SKM-1 treated with dmso at 0.1 percent for 144 hours (cell line): ENCODE data around the gene PIK3C2A.
"Not testable (repeated sequence)": the region's sequence is repeated elsewhere in the genome, so short reads cannot be mapped to it uniquely, and the experiment has no call there.

Experiments used
- DNase-seq: peaks from one replicate; lab custom pipeline; 2025; ENCODE audit not compliant: unreplicated experiment; lab: John Stamatoyannopoulos, UW

Gene PIK3C2A, protein sequence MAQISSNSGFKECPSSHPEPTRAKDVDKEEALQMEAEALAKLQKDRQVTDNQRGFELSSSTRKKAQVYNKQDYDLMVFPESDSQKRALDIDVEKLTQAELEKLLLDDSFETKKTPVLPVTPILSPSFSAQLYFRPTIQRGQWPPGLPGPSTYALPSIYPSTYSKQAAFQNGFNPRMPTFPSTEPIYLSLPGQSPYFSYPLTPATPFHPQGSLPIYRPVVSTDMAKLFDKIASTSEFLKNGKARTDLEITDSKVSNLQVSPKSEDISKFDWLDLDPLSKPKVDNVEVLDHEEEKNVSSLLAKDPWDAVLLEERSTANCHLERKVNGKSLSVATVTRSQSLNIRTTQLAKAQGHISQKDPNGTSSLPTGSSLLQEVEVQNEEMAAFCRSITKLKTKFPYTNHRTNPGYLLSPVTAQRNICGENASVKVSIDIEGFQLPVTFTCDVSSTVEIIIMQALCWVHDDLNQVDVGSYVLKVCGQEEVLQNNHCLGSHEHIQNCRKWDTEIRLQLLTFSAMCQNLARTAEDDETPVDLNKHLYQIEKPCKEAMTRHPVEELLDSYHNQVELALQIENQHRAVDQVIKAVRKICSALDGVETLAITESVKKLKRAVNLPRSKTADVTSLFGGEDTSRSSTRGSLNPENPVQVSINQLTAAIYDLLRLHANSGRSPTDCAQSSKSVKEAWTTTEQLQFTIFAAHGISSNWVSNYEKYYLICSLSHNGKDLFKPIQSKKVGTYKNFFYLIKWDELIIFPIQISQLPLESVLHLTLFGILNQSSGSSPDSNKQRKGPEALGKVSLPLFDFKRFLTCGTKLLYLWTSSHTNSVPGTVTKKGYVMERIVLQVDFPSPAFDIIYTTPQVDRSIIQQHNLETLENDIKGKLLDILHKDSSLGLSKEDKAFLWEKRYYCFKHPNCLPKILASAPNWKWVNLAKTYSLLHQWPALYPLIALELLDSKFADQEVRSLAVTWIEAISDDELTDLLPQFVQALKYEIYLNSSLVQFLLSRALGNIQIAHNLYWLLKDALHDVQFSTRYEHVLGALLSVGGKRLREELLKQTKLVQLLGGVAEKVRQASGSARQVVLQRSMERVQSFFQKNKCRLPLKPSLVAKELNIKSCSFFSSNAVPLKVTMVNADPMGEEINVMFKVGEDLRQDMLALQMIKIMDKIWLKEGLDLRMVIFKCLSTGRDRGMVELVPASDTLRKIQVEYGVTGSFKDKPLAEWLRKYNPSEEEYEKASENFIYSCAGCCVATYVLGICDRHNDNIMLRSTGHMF (N-terminal part only)

DNA sequence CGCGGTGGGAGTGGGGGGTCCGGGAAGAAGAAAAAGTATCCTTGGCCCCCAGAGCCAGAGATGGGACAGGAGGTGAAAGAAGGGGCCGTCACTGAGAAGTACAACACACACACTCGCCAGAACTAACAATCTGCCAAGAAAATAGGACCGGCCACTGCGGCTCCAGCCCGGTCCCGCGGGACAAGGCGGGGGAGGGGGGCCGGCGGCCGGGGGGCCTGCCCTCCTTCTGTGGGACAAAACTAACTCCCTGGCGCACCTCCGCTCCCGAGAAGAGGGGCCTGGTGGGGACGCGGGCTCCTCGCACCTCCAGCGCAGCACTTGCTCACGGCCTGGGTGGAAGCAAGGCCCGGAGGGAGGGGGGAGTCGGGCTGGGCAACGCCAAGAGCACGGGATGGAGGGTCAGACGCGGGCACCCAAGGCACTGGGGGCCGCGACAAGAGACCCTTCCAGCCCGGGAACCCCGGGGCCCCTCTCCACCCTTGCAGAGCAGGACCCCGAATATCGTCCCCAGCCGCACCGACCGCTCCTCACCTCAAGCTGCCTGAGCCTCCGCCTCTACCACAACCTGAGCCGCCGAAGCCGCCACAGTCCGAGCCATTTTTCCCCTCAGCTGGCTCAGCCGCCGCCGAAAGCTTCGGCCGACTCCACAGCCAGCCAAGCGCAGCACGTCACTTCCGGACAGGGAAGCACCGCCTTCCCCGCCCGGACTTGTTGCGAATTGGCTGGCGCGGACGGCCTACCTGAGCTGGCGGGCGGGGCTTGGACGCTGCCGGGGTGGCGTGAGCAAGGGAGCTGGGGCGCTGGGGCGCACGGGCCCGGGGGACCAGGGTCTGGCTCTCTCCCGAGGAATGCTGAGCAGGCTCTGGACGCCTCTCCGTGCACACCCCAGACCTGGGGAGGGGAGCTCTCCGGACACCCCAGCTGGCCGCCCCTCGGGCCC lies at the start of gene PIK3C2A:
Gene PIK3C2A (minus strand): TSS at position 670 of the 940 bp plus-strand sequence. CDS start 38,245 bp downstream, outside the sequence.
- DNase-seq, result peak; percentile 90

DNA sequence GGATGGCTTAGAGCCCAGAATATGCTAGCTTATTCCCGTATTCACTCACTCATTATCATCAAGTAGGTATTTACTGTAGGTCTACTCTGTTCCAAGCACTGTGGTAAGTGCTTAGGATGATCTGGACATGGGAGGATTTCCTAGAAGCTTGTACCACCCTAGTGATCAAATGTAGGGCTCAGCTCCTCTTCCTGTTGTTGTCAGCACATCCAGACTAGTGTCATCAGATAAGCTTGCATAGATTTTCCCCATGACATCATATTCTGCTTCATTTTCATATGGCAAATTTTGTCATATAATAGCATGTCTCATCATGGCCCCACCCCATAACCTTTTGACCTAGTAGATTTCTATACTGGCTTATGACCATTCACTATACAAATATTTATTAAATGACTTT lies 49.4 kb upstream of the PIK3C2A start:
- no peak for DNase-seq

DNA sequence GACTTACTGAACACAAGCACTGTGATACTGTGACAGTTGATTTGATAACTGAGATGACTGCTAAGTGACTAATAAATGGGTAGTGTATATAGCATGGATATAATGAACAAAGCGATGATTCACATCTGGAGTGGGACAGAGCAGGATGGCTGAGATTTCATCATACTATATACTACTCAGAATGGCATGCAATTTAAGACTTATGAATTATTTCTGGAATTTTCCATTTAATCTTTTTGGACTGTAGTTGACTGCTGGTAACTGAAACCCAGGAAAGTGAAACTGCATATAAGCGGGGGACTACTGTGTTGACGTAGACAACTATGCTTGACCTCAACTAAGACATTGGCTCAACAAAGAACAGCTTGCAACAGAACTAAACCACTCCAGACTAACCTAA lies 48.7 kb upstream of the PIK3C2A start:
- DNase-seq, result no peak

DNA sequence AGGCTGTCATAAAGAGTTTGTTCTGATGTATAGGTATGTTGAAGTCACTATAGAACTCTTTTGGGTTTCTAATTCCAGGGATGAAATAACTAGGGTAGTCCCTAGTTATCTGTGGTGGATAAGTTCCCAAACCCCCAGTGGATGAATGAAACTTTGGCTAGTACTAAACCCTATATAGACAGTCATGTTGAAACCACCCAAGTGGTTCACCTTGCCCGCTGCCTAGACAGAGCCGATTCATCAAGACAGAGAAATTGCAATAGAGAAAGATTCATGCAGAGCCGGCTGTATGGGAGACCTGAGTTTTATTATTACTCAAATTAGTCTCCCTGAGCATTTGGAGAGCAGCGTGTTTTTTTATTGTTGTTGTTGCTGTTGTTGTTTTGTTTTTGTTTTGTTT lies 44.9 kb upstream of the PIK3C2A start:
- DNase-seq, result no peak

DNA sequence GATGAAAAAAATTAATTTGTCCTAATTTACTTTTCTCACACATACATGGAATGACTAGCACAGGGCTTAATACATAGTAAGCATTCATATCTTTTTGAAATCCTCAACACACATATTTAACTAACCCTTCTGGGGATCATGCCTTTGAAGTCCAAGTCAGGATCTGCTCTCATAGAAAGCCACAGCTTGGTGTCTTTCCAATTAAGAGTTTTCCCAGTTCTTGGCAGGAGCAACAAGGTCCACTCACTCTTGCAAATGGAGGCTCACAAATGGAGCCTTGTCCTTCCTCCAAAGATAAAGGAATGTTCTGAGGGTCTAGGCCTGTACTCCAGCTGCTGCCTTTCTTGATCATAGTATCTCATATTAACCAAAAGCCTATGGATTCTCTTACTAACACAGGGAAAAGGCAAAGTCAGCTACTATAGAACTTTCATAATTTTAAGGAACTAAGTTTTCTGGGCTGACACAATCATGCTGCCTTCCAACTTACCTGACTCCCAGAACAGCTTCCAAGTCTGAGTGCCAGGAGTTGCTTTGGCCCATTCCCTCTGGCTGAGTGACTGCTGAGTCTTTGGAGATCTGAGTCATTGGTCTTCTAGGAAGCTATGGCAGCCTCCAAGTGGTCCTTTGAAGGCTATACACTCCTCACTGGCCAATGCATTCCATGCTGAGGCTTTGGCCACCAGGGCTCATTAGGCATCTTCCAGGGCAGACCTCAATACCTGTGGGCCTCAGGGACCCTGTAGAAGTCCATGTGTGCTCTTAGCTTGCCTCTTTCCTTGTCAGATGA lies 43.0 kb upstream of the PIK3C2A start:
- DNase-seq, result no peak

DNA sequence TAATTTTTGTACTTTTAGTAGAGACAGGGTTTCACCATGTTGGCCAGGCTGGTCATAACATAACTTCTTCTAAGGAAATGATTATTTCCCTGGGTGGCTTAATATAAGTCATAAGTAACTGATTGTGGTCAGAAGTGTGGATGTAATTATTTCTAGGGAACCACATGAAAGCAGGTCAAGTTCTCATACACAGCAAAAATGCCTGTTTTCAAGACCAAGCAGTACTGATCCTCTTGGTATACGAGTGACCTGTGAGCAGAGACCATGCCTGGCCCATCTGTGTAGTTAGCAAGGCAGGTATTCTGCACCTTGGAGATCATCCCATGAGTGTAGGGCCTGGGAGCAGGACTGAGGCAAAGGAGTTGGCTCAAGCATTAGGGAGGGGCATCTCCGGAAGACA lies 36.3 kb upstream of the PIK3C2A start:
- no peak for DNase-seq

DNA sequence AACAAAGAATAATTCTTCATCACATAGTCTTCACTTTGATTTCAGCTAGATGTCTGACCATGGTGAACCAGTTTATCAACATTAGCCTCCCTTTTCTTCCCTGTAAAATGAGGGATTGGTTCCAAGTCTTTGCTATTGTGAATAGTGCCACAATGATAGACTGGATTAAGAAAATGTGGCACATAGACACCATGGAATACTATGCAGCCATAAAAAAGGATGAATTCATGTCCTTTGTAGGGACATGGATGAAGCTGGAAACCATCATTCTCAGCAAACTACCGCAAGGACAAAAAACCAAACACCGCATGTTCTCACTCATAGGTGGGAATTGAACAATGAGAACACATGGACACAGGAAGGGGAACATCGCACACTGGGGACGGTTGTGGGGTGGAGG lies 35.2 kb upstream of the PIK3C2A start:
- DNase-seq, result not testable (repeated sequence)

DNA sequence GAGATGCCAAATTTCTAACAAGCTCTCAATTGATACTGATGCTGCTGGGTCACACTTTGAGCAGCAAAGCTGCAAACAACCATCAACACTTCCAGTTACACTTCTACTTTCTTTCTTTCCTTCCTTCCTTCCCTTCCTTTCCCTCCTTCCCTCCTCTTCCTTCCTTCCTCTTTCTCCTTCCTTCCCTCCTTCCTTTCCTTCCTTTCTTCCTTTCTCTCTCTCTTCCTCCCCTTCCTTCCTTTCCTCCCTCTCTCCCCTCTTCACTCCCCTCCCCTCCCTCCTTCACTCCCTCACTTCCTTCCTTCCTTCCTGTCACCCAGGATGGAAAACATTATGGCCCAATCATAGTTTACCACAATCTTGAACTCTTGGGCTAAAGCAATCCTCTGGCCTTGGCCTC lies 33.0 kb upstream of the PIK3C2A start:
- DNase-seq, result no peak

DNA sequence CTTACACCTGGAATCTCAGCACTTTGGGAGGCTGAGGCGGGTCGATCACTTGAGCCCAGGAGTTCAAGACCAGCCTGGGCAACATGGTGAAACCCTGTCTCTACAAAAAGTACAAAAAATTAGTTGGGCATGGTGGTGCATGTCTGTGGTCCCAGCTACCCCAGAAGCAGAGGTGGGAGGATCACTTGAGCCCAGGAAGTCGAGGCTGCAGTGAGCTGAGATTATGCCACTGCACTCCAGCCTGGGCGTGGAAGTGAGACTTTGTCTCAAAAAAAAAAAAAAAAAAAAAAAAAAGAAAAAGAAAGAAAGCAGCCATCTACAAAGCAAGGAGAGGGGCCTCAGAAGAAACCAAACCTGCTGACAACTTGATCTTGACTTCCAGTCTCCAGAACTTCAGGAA lies 32.1 kb upstream of the PIK3C2A start:
- DNase-seq, result not testable (repeated sequence)

DNA sequence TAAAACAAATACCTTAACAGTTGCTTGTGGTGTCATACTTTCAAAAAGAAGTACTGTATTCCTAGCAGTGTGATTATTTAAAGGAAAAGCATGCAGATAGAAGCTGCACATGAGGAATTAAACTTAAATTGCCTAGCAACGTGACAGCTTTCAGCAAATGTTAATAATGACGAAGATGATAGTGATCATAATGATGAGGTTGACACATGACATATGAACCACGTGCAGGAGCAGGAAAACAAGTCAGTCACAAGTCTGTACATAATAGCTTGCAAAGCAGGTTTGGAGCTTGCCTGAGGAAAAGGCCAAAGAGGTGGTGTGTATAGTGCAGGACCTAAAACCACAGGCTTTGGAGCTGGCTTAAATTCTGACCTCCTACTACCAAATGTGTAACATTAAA lies 30.6 kb upstream of the PIK3C2A start:
- no peak for DNase-seq

DNA sequence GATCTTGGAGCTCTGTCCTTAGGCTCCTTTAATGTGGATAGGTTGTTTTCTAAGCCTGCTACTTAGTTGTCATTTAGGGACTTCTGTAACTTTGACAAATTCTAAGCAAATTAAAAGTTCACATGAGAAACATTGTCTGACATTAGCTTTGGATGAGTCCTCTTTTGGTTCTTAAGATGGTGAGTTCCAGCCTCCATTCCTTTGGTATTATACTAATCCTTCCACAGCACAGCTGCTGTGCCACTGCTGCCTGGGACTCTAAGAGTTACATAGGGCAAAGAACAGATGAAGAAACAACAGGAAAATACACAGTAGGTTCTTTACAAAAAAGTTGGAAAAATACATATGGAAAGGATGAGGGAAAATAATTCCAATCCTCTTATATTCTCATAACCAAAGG lies 25.3 kb upstream of the PIK3C2A start:
- no peak for DNase-seq

DNA sequence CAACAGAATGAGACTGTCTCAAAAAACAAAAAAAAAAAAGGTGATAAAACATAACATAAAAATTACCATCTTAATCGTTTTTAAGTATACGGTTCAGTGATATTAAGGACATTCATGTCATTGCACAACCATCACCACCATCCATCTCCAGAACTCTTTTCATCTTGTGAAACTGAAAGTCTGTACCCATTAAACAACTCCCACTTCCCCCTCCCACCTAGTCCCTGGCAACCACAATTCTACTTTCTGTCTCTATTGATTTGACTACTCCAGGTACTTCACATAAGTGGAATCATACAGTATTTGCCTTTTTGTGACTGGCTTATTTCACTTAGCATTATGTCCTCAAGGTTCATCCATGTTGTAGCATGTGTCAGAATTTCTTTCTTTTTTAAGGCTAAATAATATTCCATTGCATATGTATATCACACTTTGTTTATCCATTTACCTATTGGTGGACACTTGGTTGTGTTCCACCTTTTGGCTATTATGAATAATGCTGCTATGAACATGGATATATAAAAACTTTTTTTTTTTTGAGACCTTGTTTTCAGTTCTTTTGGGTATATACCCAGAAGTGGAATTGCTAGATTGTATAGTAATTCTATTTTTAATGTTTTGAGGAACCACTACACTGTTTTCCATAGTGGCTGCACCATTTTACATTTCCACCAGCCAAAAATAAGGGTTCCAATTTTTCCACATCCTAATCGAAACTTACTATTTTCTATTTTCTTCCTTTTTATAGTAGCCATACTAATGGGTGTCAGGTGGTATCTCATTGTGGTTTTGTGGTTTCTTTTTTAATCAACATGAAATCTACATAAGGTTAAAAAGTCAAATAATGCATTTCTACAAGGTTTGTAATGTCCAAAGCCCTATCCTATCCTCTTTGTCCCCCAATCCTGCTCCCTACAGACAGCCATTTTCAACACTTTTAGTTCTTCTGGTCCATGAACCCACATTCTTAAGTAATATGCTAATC lies 23.4 kb upstream of the PIK3C2A start:
- peak; percentile 9 for DNase-seq

DNA sequence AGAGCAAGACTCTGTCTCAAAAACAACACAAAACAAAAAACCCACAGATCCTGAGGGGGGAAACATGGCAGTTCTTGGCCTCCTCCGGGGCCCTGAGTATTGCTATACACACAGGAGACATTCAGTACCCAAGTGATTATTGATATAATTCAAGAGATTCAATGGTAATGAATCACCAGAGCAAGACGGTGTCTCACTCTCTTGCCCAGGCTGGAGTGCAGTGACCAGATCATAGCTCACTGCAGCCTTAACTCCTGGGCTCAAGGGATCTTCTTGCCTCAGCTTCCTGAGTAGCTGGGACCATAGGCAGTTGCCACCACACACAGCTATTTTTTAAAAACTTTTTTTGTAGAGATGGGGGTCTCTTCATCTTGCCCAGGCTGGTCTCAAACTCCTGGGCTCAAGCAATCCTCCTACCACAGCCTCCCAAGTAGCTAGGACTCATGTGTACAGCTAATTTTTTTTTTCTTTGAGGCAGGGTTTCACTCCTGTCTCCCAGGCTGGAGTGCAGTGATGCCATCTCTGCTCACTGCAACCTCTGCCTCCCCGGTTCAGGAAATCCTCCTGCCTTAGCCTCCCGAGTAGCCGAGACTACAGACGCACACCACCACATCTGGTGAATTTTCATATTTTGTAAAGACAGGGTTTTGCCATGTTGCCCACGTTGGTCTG lies 21.8 kb upstream of the PIK3C2A start:
- DNase-seq, result no peak

DNA sequence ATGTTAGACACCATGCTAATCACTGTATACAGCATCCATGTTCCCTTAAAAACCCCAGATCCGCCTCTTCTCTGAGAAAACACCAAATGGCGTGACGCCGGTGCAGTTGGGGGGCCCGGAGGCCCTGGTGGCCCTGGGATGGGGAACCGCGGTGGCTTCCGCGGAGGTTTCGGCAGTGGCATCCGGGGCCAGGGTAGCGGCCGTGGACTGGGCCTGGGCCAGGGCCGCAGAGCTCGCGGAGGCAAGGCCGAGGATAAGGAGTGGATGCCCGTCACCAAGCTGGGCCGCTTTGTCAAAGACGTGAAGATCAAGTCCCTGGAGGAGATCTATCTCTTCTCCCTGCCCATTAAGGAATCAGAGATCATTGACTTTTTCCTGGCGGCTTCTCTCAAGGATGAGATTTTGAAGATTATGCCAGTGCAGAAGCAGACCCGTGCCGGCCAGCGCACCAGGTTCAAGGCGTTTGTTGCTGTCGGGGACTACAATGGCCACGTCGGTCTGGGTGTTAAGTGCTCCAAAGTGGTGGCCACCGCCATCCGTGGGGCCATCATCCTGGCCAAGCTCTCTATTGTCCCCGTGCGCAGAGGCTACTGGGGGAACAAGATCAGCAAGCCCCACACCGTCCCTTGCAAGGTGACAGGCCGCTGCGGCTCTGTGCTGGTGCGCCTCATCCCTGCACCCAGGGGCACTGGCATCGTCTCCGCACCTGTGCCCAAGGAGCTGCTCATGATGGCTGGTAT lies 20.6 kb upstream of the PIK3C2A start:
- not testable (repeated sequence) for DNase-seq

DNA sequence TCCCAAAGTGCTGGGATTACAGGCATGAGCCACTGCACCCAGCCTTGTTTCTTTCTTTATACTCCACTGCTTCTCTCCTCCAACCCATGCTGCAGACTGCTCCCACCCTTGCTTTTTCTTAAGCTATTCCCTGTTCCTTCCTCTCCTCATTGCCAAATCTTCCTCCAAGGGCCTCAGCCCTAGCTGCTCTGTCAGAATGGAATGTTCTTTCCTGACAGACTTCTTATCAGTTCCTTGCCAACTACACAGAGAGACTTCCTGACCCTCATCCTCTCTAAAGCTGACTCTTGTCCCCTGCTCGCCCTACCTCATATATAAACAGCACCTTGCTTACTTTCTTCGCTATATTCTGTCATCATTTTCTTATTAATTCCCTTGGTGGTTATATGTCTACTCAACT lies 16.9 kb upstream of the PIK3C2A start:
- no peak for DNase-seq

DNA sequence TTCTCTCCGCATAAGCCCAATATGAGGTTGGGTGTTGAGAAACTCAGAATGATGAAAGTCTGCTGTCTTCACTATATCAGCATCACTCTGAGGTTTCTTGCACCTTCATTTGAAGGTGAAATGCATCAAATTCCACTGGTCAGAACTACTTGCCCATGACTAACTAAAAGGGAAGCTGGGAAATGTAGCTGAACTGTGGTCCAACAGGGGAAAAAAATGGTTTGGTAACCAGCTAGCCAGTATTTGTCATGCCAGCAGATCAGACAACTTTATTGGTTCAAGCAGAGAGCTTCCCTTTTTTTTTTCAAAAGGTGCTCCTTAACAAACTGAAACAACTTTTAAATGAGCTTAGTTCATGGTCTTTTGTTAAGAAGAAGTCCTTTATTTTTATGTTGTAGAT lies 14.2 kb upstream of the PIK3C2A start:
- DNase-seq, result peak; percentile 83

DNA sequence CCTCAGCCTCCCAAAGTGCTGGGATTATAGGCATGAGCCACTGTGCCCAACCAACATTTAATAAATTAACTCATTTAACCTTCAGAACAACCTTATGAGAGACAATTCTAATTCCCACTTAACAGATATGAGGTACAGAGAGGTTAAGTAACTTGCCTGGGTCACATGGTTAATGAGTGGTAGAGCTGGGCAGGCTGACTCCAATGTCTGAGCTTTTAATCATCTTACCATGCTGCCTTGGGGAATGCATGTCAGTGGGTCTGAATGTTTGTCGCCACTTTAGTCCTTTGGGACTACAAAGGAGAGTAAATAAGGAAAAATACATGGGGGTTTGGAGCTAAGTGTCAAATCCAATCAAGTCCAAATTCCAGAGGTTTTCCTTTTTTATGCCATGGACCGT lies 11.2 kb upstream of the PIK3C2A start:
- DNase-seq, result no peak
